DND-41 (cell line): ENCODE results near the gene CHMP2A.

Experiments used
- ATAC-seq: fragments of 200-7000 bp; cut with Tn5 transposase; 3 replicates; pipeline ENCODE4 v1.9.1; 2021; ENCODE audit warnings: low read depth; ENCODE audit not compliant: insufficient read depth
- DNase-seq: peaks from one replicate; pipeline ENCODE4 v3.0.0-alpha.2; 2020
- H2AFZ ChIP-seq: 2 replicates; pipeline ENCODE4 v1.6.0; 2012; ENCODE audit warnings: low read depth, low read length
- H3K27ac ChIP-seq: 2 replicates; pipeline ENCODE4 v1.5.1; 2012; ENCODE audit warnings: low read length, inconsistent platforms
- H3K27me3 ChIP-seq: fragments of 200-600 bp; sonication (generic); 2 replicates; pipeline ENCODE4 v1.6.0; 2012; ENCODE audit warnings: low read length, mild to moderate bottlenecking, inconsistent platforms; ENCODE audit not compliant: insufficient read depth, poor library complexity
- H3K36me3 ChIP-seq: 2 replicates; pipeline ENCODE4 v1.5.1; 2012; ENCODE audit warnings: low read length, inconsistent platforms; ENCODE audit not compliant: insufficient read depth
- H3K4me1 ChIP-seq: 2 replicates; pipeline ENCODE4 v1.5.1; 2012; ENCODE audit warnings: mild to moderate bottlenecking, low read length; ENCODE audit not compliant: insufficient read depth
- H3K4me2 ChIP-seq: 2 replicates; pipeline ENCODE4 v1.6.0; 2012; ENCODE audit warnings: mild to moderate bottlenecking, moderate library complexity, low read length, inconsistent platforms; ENCODE audit not compliant: insufficient read depth
- H3K4me3 ChIP-seq, 2 experiments: fragments of 200-600 bp in 1 of 2; shearing (Covaris generic) in 1 of 2; 2 replicates each; pipeline ENCODE4 v1.5.1; 2012 to 2016; ENCODE audit warnings: inconsistent platforms in 2 of 2, low read length in 2 of 2, mild to moderate bottlenecking in 2 of 2, low read depth in 1 of 2, moderate library complexity in 1 of 2
- H3K79me2 ChIP-seq: 2 replicates; pipeline ENCODE4 v1.6.0; 2012; ENCODE audit warnings: low read length, inconsistent platforms; ENCODE audit not compliant: insufficient read depth
- H3K9ac ChIP-seq: 2 replicates; pipeline ENCODE4 v1.6.0; 2012; ENCODE audit warnings: low read depth, mild to moderate bottlenecking, inconsistent platforms, low read length, moderate library complexity
- H3K9me3 ChIP-seq: 2 replicates; pipeline ENCODE4 v1.5.1; 2012; ENCODE audit warnings: low read length, moderate library complexity, mild to moderate bottlenecking, inconsistent platforms; ENCODE audit not compliant: insufficient read depth, severe bottlenecking
- H4K20me1 ChIP-seq: 2 replicates; pipeline ENCODE4 v1.6.0; 2012; ENCODE audit warnings: low read length; ENCODE audit not compliant: insufficient read depth
- EZH2 ChIP-seq: IDR thresholded peaks from 3 replicates; pipeline ENCODE4 v1.6.1; 2012; ENCODE audit warnings: borderline replicate concordance, low read depth, mild to moderate bottlenecking, moderate library complexity, low read length, inconsistent platforms; ENCODE audit not compliant: severe bottlenecking
- TF ChIP-seq, protein P1 (sequence below): IDR thresholded peaks from 2 replicates; pipeline ENCODE4 v1.5.1; 2012; ENCODE audit warnings: borderline replicate concordance, low read length, moderate library complexity, mild to moderate bottlenecking; ENCODE audit not compliant: poor library complexity, severe bottlenecking; ENCODE audit errors: extremely low read depth

Gene CHMP2A

DNA sequence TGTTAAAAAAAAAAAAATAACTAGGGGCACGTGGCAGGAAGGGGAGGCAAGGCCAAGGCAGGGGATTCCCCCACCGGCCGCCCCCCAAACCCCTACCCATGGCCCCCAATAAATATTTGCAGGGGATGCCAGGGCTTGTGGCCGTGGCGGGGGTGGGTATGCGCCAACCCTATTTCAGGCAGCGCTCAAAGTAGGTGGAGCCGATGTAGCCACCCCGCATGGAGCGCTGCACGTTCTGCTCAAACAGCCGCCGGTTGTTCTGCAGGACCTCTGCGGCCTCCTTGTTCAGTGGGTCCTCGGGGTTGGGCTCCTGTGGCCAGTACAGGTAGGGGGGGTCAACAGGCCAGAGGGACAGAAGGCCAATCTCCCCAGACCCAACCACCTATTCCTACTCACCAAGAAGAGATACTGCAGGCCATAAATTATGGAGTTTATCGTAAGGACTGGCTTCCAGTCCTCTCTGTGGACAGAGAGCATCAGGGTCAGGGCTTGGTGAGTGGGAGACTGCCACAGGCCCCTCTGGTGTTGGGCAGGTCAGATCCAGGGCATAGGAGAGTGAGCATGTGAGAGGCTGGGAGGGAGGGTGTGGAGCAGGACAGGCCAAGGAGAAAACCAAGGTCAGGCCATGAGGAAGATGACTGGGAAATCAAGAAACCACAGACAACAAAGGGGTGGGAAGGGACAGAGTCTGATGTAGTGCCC lies 1.2 kb upstream of the CHMP2A start:
- no peak overlapping the region for H3K27ac ChIP-seq
- H3K4me1 ChIP-seq: peaks cover 75% of the 10 kb centered on the region

DNA sequence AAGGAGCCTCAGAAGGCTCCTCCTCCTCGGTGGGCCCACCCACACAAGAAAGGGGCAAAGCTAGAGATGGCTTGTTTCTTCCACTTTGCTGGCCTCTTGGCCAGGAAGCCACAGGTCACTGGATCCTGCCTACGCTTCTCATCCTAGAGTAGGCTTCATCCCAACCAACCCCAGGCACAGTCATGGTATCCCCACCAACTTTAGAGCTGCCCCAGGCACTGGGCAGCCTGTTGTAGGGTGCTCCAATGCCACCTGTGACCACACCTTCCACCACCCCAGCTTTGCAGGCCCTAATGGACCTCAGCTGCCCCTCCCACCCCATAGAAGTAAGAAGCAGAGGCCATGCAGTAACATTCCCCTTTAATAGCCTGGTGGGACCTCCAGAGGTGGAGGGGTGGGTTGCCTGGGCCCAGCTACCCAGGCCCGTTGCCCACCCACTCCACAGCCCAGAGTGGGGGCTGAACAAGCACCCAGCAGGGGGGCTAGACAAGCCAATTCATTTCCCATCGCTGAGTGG lies 522 bp upstream of the CHMP2A start:
- Histone ChIP-seq H3K79me2 (peaks cover 80% of the 10 kb centered on the region), H4K20me1 (peaks cover 53% of the 10 kb centered on the region), H3K36me3 (peaks cover 45% of the 10 kb centered on the region), H3K27ac (peak overlapping the region; percentile 85), H3K27me3 (no peaks in the 10 kb centered on the region), H3K4me3 (peak overlapping the region; percentile 0 to 90; a peak in 3 of 4 replicates), H3K9ac (peak overlapping the region; percentile 79), H3K4me1 (peaks cover 73% of the 10 kb centered on the region), H3K4me2 (peak overlapping the region; percentile 93), H3K9me3 (no peaks in the 10 kb centered on the region), H2AFZ (peak overlapping the region; percentile 66)
- DNase-seq (no peak), ATAC-seq (peak; percentile 10; the same call in 2 of the 3 replicates)
- no peak for TF ChIP-seq EZH2
- TF ChIP-seq, protein P1, sequence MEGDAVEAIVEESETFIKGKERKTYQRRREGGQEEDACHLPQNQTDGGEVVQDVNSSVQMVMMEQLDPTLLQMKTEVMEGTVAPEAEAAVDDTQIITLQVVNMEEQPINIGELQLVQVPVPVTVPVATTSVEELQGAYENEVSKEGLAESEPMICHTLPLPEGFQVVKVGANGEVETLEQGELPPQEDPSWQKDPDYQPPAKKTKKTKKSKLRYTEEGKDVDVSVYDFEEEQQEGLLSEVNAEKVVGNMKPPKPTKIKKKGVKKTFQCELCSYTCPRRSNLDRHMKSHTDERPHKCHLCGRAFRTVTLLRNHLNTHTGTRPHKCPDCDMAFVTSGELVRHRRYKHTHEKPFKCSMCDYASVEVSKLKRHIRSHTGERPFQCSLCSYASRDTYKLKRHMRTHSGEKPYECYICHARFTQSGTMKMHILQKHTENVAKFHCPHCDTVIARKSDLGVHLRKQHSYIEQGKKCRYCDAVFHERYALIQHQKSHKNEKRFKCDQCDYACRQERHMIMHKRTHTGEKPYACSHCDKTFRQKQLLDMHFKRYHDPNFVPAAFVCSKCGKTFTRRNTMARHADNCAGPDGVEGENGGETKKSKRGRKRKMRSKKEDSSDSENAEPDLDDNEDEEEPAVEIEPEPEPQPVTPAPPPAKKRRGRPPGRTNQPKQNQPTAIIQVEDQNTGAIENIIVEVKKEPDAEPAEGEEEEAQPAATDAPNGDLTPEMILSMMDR: no peak

More for the DNA sequence above, 1.2 kb upstream of the CHMP2A start:
- ATAC-seq (no peak), DNase-seq (no peak)
- peak overlapping the region; percentile 96 for H3K9ac ChIP-seq
- no peaks in the 10 kb centered on the region for H3K9me3 ChIP-seq
- H3K27me3 ChIP-seq: no peaks in the 10 kb centered on the region
- peak overlapping the region in 1 of 2 experiments; percentile 22; a peak in 1 of 4 replicates for H3K4me3 ChIP-seq
- H2AFZ ChIP-seq: no peak overlapping the region
- peaks cover 82% of the 10 kb centered on the region for H3K79me2 ChIP-seq
- H4K20me1 ChIP-seq: peaks cover 46% of the 10 kb centered on the region
- TF ChIP-seq EZH2: no peak
- TF ChIP-seq, protein P1: no peak
- peaks cover 38% of the 10 kb centered on the region for H3K36me3 ChIP-seq
- H3K4me2 ChIP-seq: peak overlapping the region; percentile 93

DNA sequence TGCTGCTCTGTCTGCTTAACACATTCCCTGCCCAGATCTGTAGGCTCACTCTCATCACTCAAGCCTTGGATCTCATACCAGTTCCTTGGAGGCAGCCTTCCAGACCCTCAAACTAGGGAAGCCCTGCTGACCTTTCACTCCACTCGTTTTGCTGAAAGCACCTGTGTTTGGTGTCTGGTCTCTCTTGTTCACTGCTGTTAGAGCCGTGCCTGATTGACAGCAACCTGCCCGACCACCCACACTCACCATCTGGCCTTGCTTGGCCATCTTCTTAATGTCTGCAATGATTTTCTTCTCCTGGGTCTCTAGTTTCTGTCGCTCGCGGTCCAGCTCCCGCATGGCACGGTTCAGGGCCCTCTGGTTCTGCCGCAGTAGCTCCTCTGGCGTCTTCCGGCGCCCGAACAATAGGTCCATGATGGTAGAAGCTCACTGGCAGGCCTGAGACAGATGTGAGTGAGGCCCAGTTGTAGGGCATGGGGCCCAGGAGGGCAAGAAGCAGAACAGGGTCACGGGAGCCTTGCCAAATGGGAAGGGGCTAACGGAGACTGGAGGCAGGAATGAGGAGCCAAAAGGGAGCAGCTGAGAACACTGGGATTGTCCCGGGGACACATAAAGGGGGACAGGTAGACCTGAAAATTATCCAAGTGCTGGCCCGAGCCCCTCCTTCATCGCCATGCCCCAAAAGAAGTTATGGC lies 959 bp downstream of the CHMP2A start:
- peak overlapping the region; percentile 79 for H3K9ac ChIP-seq
- H3K4me3 ChIP-seq: peak overlapping the region; percentile 77 to 90
- peaks cover 60% of the 10 kb centered on the region for H3K36me3 ChIP-seq
- no peak for ATAC-seq
- peak overlapping the region; percentile 93 for H3K4me2 ChIP-seq
- no peak for DNase-seq
- peaks cover 67% of the 10 kb centered on the region for H4K20me1 ChIP-seq
- H3K79me2 ChIP-seq: peaks cover 80% of the 10 kb centered on the region
- H3K9me3 ChIP-seq: no peaks in the 10 kb centered on the region
- peak overlapping the region; percentile 81; the same call in 1 of the 2 replicates for H2AFZ ChIP-seq
- TF ChIP-seq, protein P1: no peak
- TF ChIP-seq EZH2: no peak
- no peaks in the 10 kb centered on the region for H3K27me3 ChIP-seq
- H3K4me1 ChIP-seq: peaks cover 70% of the 10 kb centered on the region
- peak overlapping the region; percentile 87 for H3K27ac ChIP-seq
